ENCODE data around the gene HIRIP3. TPM values are rescaled to one million over a fixed set of nuclear protein-coding genes. Genes with fewer than 3 reads are reported as not detected.

The HIRIP3 gene
- total and polyA plus RNA-seq, 2 of the 13 experiments (the other 11 are each of a cell fraction or from before 2014, with no cell fraction given) = 12.6 to 17.2 TPM

DNA sequence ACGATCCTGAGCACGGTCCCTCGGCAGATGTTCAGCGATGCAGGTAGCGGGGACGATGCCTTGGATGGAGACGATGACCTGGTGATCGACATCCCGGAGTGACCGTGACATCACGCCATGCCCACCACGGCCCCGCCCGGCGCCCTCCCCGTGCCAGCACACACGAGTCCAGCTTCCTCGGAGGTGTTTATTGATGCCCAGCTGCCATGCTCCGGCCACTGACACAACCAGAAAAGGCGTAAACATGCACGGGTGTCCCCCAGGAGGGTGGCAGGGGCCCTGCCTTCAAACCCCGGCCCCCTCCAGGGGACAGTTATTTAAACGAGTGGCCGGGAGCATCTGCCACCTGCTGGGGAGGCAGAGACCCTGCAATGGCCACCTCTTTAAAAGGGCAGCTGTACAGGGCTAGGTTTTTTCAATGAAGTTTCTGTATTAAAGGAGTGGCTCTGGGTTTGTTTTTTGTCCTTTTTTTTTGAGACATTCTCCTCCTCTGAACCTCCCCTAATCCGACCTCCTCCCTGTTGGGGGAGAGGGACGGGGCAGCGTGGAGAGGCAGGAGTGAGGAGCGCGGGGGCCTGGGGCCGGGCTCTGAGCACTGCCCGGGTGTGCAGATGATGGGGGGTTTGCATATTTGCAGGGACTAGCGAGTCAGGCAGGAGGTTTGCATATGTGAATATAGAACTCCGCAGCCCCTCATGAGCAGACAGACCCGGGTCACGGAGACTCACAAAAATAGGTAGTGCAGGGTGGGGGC is 10.1 kb upstream of the HIRIP3 start (continued):
- TF ChIP-seq, protein P1, sequence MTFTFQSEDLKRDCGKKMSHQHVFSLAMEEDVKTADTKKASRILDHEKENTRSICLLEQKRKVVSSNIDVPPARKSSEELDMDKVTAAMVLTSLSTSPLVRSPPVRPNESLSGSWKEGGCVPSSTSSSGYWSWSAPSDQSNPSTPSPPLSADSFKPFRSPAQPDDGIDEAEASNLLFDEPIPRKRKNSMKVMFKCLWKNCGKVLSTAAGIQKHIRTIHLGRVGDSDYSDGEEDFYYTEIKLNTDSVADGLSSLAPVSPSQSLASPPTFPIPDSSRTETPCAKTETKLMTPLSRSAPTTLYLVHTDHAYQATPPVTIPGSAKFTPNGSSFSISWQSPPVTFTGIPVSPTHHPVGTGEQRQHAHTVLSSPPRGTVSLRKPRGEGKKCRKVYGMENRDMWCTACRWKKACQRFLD (CRISPR knock-in tag; IDR thresholded peaks at IDR 0.05; ENCODE audit: borderline replicate concordance) = no peak
- TF ChIP-seq ZNF513 (CRISPR knock-in tag; conservative IDR thresholded peaks at IDR 0.05) (no peak), TFAP4 (IDR thresholded peaks at IDR 0.05; ENCODE audit: borderline replicate concordance, low read depth) (no peak), GMEB2 (CRISPR knock-in tag; IDR thresholded peaks at IDR 0.05; ENCODE audit: low read depth) (no peak), ZBTB8A (CRISPR knock-in tag; IDR thresholded peaks at IDR 0.05; ENCODE audit: borderline replicate concordance, low read depth) (no peak), SMAD1 (CRISPR knock-in tag; IDR thresholded peaks at IDR 0.05; ENCODE audit: borderline replicate concordance, low read depth) (no peak), MTA3 (CRISPR knock-in tag; IDR thresholded peaks at IDR 0.05) (no peak), RBM39 (IDR thresholded peaks at IDR 0.05; ENCODE audit: low read depth, low read length, poor library complexity, severe bottlenecking) (peak; percentile 38), RAD21 (CRISPR knock-in tag; IDR thresholded peaks at IDR 0.05) (peak; percentile 75), HNF4G (IDR thresholded peaks at IDR 0.05; ENCODE audit: borderline replicate concordance, low read depth, low read length) (no peak), HNF4G (CRISPR knock-in tag; IDR thresholded peaks at IDR 0.05; ENCODE audit: borderline replicate concordance, low read depth) (no peak), FOSL2 (CRISPR knock-in tag; IDR thresholded peaks at IDR 0.05) (peak; percentile 30; the same call in 1 of the 2 replicates), ZBTB3 (CRISPR knock-in tag; IDR thresholded peaks at IDR 0.05; ENCODE audit: borderline replicate concordance, low read depth) (no peak), XRCC5 (optimal IDR thresholded peaks at IDR 0.05; ENCODE audit: low read length) (peak; percentile 85), ZNF432 (CRISPR knock-in tag; IDR thresholded peaks at IDR 0.05; ENCODE audit: borderline replicate concordance) (no peak), ZNF546 (CRISPR knock-in tag; conservative IDR thresholded peaks at IDR 0.05) (no peak), SMC3 (IDR thresholded peaks at IDR 0.05; ENCODE audit: low read length) (peak; percentile 88), ZNF570 (CRISPR knock-in tag; IDR thresholded peaks at IDR 0.05; ENCODE audit: borderline replicate concordance) (no peak), KDM6A (CRISPR knock-in tag; IDR thresholded peaks at IDR 0.05; ENCODE audit: low read depth) (no peak), MBNL3 (CRISPR knock-in tag; conservative IDR thresholded peaks at IDR 0.05) (no peak)
- TF ChIP-seq, protein P2, sequence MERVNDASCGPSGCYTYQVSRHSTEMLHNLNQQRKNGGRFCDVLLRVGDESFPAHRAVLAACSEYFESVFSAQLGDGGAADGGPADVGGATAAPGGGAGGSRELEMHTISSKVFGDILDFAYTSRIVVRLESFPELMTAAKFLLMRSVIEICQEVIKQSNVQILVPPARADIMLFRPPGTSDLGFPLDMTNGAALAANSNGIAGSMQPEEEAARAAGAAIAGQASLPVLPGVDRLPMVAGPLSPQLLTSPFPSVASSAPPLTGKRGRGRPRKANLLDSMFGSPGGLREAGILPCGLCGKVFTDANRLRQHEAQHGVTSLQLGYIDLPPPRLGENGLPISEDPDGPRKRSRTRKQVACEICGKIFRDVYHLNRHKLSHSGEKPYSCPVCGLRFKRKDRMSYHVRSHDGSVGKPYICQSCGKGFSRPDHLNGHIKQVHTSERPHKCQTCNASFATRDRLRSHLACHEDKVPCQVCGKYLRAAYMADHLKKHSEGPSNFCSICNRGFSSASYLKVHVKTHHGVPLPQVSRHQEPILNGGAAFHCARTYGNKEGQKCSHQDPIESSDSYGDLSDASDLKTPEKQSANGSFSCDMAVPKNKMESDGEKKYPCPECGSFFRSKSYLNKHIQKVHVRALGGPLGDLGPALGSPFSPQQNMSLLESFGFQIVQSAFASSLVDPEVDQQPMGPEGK (CRISPR knock-in tag; IDR thresholded peaks at IDR 0.05) = peak; percentile 82
- TF ChIP-seq, protein P3, sequence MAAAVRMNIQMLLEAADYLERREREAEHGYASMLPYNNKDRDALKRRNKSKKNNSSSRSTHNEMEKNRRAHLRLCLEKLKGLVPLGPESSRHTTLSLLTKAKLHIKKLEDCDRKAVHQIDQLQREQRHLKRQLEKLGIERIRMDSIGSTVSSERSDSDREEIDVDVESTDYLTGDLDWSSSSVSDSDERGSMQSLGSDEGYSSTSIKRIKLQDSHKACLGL (CRISPR knock-in tag; IDR thresholded peaks at IDR 0.05) = no peak

Measured in HepG2 (cell line).